Measurements from ENCODE around the gene ESPN. TPM values are rescaled to one million over a fixed set of nuclear protein-coding genes. Genes with fewer than 3 reads are reported as not detected.

Gene ESPN
- total RNA-seq, 1 donor from 2014 or later, result 25.7 TPM

DNA sequence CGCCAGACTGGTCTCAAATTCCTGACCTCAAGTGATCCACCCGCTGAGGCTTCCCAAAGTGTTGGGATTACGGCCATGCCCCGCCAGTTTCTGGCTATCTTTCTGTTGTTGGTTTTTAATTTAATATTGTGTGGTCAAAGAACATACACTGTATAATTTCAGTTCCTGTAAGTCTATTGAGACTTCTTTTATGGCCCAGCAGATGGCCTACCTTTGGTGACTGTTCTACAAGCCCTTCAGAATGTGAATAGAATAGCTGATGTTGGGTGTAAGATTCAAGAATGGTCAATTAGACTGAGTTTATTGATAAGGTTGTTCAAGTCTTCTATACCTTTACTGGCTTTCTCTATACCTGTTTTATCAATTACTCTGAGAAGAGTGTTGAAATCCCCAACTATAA lies 15.5 kb upstream of the ESPN start:
- no peak overlapping the region for H3K4me3 Mint-ChIP-seq (ENCODE audit: unreplicated experiment)
- no peaks in the 10 kb centered on the region for H3K36me3 Mint-ChIP-seq (ENCODE audit: unreplicated experiment)
- DNase-seq, result no peak
- H3K27ac Mint-ChIP-seq (ENCODE audit: unreplicated experiment), result no peak overlapping the region
- peaks cover 3% of the 10 kb centered on the region for H3K9me3 Mint-ChIP-seq (ENCODE audit: unreplicated experiment)
- peaks cover 3% of the 10 kb centered on the region for H3K4me1 Mint-ChIP-seq (ENCODE audit: low read depth, unreplicated experiment)
- TF ChIP-seq, protein P1, sequence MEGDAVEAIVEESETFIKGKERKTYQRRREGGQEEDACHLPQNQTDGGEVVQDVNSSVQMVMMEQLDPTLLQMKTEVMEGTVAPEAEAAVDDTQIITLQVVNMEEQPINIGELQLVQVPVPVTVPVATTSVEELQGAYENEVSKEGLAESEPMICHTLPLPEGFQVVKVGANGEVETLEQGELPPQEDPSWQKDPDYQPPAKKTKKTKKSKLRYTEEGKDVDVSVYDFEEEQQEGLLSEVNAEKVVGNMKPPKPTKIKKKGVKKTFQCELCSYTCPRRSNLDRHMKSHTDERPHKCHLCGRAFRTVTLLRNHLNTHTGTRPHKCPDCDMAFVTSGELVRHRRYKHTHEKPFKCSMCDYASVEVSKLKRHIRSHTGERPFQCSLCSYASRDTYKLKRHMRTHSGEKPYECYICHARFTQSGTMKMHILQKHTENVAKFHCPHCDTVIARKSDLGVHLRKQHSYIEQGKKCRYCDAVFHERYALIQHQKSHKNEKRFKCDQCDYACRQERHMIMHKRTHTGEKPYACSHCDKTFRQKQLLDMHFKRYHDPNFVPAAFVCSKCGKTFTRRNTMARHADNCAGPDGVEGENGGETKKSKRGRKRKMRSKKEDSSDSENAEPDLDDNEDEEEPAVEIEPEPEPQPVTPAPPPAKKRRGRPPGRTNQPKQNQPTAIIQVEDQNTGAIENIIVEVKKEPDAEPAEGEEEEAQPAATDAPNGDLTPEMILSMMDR (IDR thresholded peaks at IDR 0.05; ENCODE audit: partially characterized antibody, unreplicated experiment), result no peak
- H3K27me3 Mint-ChIP-seq (ENCODE audit: unreplicated experiment), result peaks cover 8% of the 10 kb centered on the region

DNA sequence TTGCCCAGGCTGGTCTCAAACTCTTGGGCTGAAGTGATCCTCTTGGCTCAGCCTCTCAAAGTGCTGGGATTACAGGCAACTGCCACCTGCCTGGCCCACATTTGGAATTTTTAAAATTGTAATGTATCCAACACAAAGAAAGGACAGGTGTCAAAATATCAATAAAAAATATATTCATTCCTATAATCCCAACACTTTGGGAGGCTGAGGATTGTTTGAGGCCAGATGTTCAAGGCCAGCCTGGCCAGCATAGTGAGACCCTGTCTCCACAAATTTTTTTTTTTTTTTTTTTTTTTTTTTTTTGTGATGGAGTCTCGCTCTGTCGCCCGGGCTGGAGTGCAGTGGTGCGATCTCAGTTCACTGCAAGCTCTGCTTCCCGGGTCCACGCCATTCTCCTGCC lies 14.8 kb upstream of the ESPN start:
- TF ChIP-seq, protein P1 (IDR thresholded peaks at IDR 0.05; ENCODE audit: partially characterized antibody, unreplicated experiment), result no peak
- peaks cover 7% of the 10 kb centered on the region for H3K27me3 Mint-ChIP-seq (ENCODE audit: unreplicated experiment)
- peaks cover 5% of the 10 kb centered on the region for H3K4me1 Mint-ChIP-seq (ENCODE audit: low read depth, unreplicated experiment)
- peaks cover 2% of the 10 kb centered on the region for H3K9me3 Mint-ChIP-seq (ENCODE audit: unreplicated experiment)
- H3K36me3 Mint-ChIP-seq (ENCODE audit: unreplicated experiment), result no peaks in the 10 kb centered on the region
- DNase-seq, result no peak
- no peak overlapping the region for H3K4me3 Mint-ChIP-seq (ENCODE audit: unreplicated experiment)
- H3K27ac Mint-ChIP-seq (ENCODE audit: unreplicated experiment), result no peak overlapping the region

DNA sequence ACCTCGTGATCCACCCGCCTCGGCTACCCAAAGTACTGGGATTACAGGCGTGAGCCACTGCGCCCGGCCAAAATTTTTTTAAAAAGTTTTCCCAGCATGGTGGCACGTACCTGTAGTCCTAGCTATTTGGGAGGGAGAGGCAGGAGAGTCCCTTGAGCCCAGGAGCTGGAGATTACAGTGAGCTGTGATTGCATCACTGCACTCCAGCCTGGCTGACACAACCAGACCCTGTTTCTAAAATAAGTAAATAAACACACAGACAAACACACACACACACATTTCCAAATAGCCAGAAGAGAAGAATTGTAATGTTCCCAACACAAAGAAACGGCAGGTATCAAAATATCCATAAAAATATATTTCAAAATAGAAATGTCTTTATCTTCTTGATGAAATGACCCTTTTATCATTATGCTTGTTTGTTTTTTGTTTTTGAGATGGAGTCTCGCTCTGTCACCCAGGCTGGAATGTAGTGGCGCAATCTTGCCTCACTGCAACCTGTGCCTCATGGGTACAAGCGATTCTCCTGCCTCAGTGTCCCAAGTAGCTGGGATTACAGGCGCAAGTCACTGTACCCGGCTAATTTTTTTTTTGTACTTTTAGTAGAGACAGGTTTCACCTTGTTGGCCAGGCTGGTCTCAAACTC lies 14.2 kb upstream of the ESPN start:
- Mint-ChIP-seq H3K27ac (ENCODE audit: unreplicated experiment) (no peak overlapping the region), H3K4me3 (ENCODE audit: unreplicated experiment) (no peak overlapping the region), H3K36me3 (ENCODE audit: unreplicated experiment) (no peaks in the 10 kb centered on the region), H3K27me3 (ENCODE audit: unreplicated experiment) (peaks cover 5% of the 10 kb centered on the region), H3K9me3 (ENCODE audit: unreplicated experiment) (no peaks in the 10 kb centered on the region), H3K4me1 (ENCODE audit: low read depth, unreplicated experiment) (peaks cover 6% of the 10 kb centered on the region)
- TF ChIP-seq, protein P1 (IDR thresholded peaks at IDR 0.05; ENCODE audit: partially characterized antibody, unreplicated experiment), result no peak
- no peak for DNase-seq

DNA sequence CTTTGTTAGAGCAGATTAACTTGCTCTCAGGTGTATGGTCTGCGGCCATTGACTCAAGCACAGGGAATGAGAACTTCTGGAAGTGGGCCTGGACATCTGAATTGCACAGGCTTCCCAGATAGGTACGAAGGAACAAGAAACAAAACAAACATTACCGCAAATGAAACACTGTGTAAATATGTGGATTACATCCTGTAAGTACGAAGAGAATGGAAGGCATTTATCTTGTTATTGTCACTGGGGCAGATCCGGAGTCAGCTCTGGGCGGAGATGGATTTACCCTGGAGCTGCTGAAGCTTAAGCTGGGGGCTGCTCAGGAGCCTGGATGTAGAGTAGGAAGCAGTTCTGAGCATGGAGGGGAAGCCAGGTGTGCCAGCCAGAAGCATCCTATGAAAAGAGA lies 11.7 kb upstream of the ESPN start:
- TF ChIP-seq, protein P1 (IDR thresholded peaks at IDR 0.05; ENCODE audit: partially characterized antibody, unreplicated experiment), result no peak
- H3K27ac Mint-ChIP-seq (ENCODE audit: unreplicated experiment), result no peak overlapping the region
- peaks cover 8% of the 10 kb centered on the region for H3K4me1 Mint-ChIP-seq (ENCODE audit: low read depth, unreplicated experiment)
- H3K9me3 Mint-ChIP-seq (ENCODE audit: unreplicated experiment), result peaks cover 4% of the 10 kb centered on the region
- peaks cover 12% of the 10 kb centered on the region for H3K27me3 Mint-ChIP-seq (ENCODE audit: unreplicated experiment)
- H3K4me3 Mint-ChIP-seq (ENCODE audit: unreplicated experiment), result no peak overlapping the region
- DNase-seq, result no peak
- no peaks in the 10 kb centered on the region for H3K36me3 Mint-ChIP-seq (ENCODE audit: unreplicated experiment)

DNA sequence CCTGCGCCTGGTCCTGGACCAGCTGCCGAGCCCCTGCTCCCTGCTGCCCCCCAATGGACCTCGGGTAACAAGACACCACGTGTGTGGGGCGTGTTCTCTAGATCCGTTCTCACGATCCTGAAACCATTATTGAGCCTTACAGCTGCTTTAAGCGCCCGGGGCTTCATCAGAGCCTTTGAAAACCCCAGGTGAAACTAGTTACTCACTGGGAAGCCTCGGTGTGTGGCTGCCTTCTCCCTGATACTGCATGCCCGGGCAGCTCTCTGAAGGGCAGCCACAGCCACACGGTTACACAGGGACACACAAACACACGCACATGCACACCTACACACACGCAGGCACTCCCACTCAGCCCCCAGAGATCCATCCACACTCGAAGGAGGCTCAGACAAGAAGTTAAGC lies 10.1 kb upstream of the ESPN start:
- TF ChIP-seq, protein P1 (IDR thresholded peaks at IDR 0.05; ENCODE audit: partially characterized antibody, unreplicated experiment), result peak; percentile 59
- peaks cover 8% of the 10 kb centered on the region for H3K4me1 Mint-ChIP-seq (ENCODE audit: low read depth, unreplicated experiment)
- peaks cover 6% of the 10 kb centered on the region for H3K9me3 Mint-ChIP-seq (ENCODE audit: unreplicated experiment)
- H3K27ac Mint-ChIP-seq (ENCODE audit: unreplicated experiment), result peak overlapping the region; percentile 4
- peak; percentile 74 for DNase-seq
- peak overlapping the region; percentile 36 for H3K4me3 Mint-ChIP-seq (ENCODE audit: unreplicated experiment)
- peaks cover 14% of the 10 kb centered on the region for H3K27me3 Mint-ChIP-seq (ENCODE audit: unreplicated experiment)
- H3K36me3 Mint-ChIP-seq (ENCODE audit: unreplicated experiment), result no peaks in the 10 kb centered on the region

Measured in glutamatergic neuron (in vitro differentiated cells).